GM23338 (cell line): ENCODE data around the gene HDDC3. TPM values are rescaled to one million over a fixed set of nuclear protein-coding genes. Genes with fewer than 3 reads are reported as not detected.

Experiments
- ATAC-seq: fragments of 200-7000 bp; cut with Tn5 transposase; 3 replicates; pipeline ENCODE4 v1.9.1; 2020
- DNase-seq: peaks from one replicate; pipeline ENCODE4 v3.0.0-alpha.2; 2015; ENCODE audit warnings: low spot score
- H2AFZ ChIP-seq: fragments of 200-600 bp; sonication (generic); 2 replicates; pipeline ENCODE4 v1.8.0; 2016; ENCODE audit warnings: antibody characterized with exemption, mild to moderate bottlenecking, moderate library complexity
- H3F3A ChIP-seq: fragments of 200-600 bp; sonication (generic); replicated peaks from 2 replicates; pipeline ENCODE4 v1.8.0; 2017; ENCODE audit warnings: antibody characterized with exemption, mixed run types, low read depth
- H3K27ac ChIP-seq: fragments of 200-600 bp; sonication (generic); 2 replicates; pipeline ENCODE4 v1.6.1; 2016; ENCODE audit warnings: low read depth
- H3K27me3 ChIP-seq: fragments of 200-600 bp; sonication (generic); 2 replicates; pipeline ENCODE4 v1.8.0; 2016; ENCODE audit warnings: mild to moderate bottlenecking, mixed run types, moderate library complexity; ENCODE audit not compliant: insufficient read depth
- H3K36me3 ChIP-seq: fragments of 200-600 bp; sonication (generic); 2 replicates; pipeline ENCODE4 v1.8.0; 2016; ENCODE audit warnings: mild to moderate bottlenecking; ENCODE audit not compliant: insufficient read depth
- H3K4me1 ChIP-seq: fragments of 200-600 bp; sonication (generic); 2 replicates; pipeline ENCODE4 v1.8.0; 2016; ENCODE audit warnings: mild to moderate bottlenecking, moderate library complexity; ENCODE audit not compliant: insufficient read depth
- H3K4me2 ChIP-seq: fragments of 200-600 bp; sonication (generic); 2 replicates; pipeline ENCODE4 v1.7.1; 2017; ENCODE audit warnings: mixed run types
- H3K4me3 ChIP-seq: fragments of 200-600 bp; sonication (generic); 2 replicates; pipeline ENCODE4 v1.6.1; 2016; ENCODE audit warnings: mixed run types
- H3K79me2 ChIP-seq: fragments of 200-600 bp; sonication (generic); replicated peaks from 2 replicates; pipeline ENCODE4 v1.8.0; 2017; ENCODE audit warnings: mild to moderate bottlenecking; ENCODE audit not compliant: insufficient read depth
- H3K9me2 ChIP-seq: fragments of 200-600 bp; sonication (generic); 2 replicates; pipeline ENCODE4 v1.8.0; 2017; ENCODE audit not compliant: insufficient read depth
- H4K20me1 ChIP-seq: fragments of 200-600 bp; sonication (generic); replicated peaks from 2 replicates; pipeline ENCODE4 v1.8.0; 2017; ENCODE audit warnings: mild to moderate bottlenecking; ENCODE audit not compliant: insufficient read depth
- H3K27ac Mint-ChIP-seq: 2 replicates; pipeline ENCODE4 v1.8.0; 2020; ENCODE audit warnings: inconsistent platforms, mild to moderate bottlenecking, moderate library complexity, mixed read lengths
- H3K27me3 Mint-ChIP-seq: 3 replicates; pipeline ENCODE4 v1.8.0; 2022; ENCODE audit warnings: low read depth, mild to moderate bottlenecking, moderate library complexity, mixed read lengths, inconsistent platforms; ENCODE audit not compliant: insufficient read depth, poor library complexity
- H3K36me3 Mint-ChIP-seq: 3 replicates; pipeline ENCODE4 v1.8.0; 2021; ENCODE audit warnings: low read depth, mild to moderate bottlenecking, inconsistent platforms, moderate library complexity, mixed read lengths
- H3K4me1 Mint-ChIP-seq: 3 replicates; pipeline ENCODE4 v1.8.0; 2020; ENCODE audit warnings: mild to moderate bottlenecking, inconsistent platforms, mixed read lengths
- H3K4me3 Mint-ChIP-seq: 3 replicates; pipeline ENCODE4 v1.8.0; 2021; ENCODE audit warnings: moderate library complexity, mild to moderate bottlenecking, inconsistent platforms, mixed read lengths
- H3K9me3 Mint-ChIP-seq: 3 replicates; pipeline ENCODE4 v1.8.0; 2020; ENCODE audit warnings: moderate library complexity, mild to moderate bottlenecking, inconsistent platforms, mixed read lengths
- CREB1 ChIP-seq: fragments of 250-450 bp; sonication (Bioruptor Pico); IDR thresholded peaks from 2 replicates; pipeline ENCODE4 v1.5.0; 2020; ENCODE audit warnings: low read depth, mild to moderate bottlenecking, moderate library complexity
- EZH2 ChIP-seq: fragments of 200-600 bp; sonication (generic); IDR thresholded peaks from one replicate; pipeline ENCODE4 v1.8.0; 2017; ENCODE audit warnings: antibody characterized with exemption, mild to moderate bottlenecking, low read depth; ENCODE audit not compliant: unreplicated experiment
- EZH2phosphoT487 ChIP-seq: fragments of 200-600 bp; sonication (generic); IDR thresholded peaks from one replicate; pipeline ENCODE4 v1.8.1; 2018; ENCODE audit warnings: antibody characterized with exemption; ENCODE audit not compliant: unreplicated experiment
- JUNB ChIP-seq: IDR thresholded peaks from one replicate; pipeline ENCODE4 v1.6.1; 2016; ENCODE audit warnings: antibody characterized with exemption; ENCODE audit not compliant: unreplicated experiment
- NANOG ChIP-seq: IDR thresholded peaks from 2 replicates; pipeline ENCODE4 v1.6.1; 2016; ENCODE audit warnings: antibody characterized with exemption, borderline replicate concordance
- POLR2AphosphoS5 ChIP-seq: IDR thresholded peaks from 2 replicates; pipeline ENCODE4 v1.6.1; 2016; ENCODE audit warnings: antibody characterized with exemption, low read depth
- ZNF114 ChIP-seq: fragments of 250-450 bp; sonication (Bioruptor Pico); IDR thresholded peaks from 2 replicates; pipeline ENCODE4 v1.5.0; 2020; ENCODE audit warnings: mild to moderate bottlenecking, moderate library complexity
- polyA plus RNA-seq: library from polyadenylated mRNA; unstranded; fragments of >200 nt; fragmentation: Nextera tagmentation; extraction: Ambion mirVana; gene quantifications from 2 replicates; pipeline ENCODE4 v1.2.1, GENCODE V29; 2016
- total RNA-seq: library from RNA; depleted of rRNA; stranded (reverse); fragments of >200 nt; shearing (Covaris generic); gene quantifications from 2 replicates; pipeline ENCODE4 v1.2.3, GENCODE V29; 2014
- TF ChIP-seq, protein P1 (sequence below): fragments of 250-450 bp; sonication (Bioruptor Pico); IDR thresholded peaks from 2 replicates; pipeline ENCODE4 v1.5.0; 2020; ENCODE audit warnings: mild to moderate bottlenecking, moderate library complexity
- TF ChIP-seq, protein P2 (sequence below), 2 experiments: fragments of 200-600 bp in 1 of 2; sonication (generic) in 1 of 2; conservative IDR thresholded peaks; 2 replicates each; pipeline versions ENCODE4 v1.5.1 to v1.6.1; 2016 to 2017; ENCODE audit warnings: antibody characterized with exemption in 2 of 2, low read depth in 2 of 2, mild to moderate bottlenecking in 2 of 2, moderate library complexity in 1 of 2
- TF ChIP-seq, protein P3 (sequence below): IDR thresholded peaks from 2 replicates; pipeline ENCODE4 v1.6.1; 2016; ENCODE audit warnings: antibody characterized with exemption

Gene HDDC3
- total and polyA plus RNA-seq, 2 experiments from 2014 or later: 17.4 to 19.0 TPM

DNA sequence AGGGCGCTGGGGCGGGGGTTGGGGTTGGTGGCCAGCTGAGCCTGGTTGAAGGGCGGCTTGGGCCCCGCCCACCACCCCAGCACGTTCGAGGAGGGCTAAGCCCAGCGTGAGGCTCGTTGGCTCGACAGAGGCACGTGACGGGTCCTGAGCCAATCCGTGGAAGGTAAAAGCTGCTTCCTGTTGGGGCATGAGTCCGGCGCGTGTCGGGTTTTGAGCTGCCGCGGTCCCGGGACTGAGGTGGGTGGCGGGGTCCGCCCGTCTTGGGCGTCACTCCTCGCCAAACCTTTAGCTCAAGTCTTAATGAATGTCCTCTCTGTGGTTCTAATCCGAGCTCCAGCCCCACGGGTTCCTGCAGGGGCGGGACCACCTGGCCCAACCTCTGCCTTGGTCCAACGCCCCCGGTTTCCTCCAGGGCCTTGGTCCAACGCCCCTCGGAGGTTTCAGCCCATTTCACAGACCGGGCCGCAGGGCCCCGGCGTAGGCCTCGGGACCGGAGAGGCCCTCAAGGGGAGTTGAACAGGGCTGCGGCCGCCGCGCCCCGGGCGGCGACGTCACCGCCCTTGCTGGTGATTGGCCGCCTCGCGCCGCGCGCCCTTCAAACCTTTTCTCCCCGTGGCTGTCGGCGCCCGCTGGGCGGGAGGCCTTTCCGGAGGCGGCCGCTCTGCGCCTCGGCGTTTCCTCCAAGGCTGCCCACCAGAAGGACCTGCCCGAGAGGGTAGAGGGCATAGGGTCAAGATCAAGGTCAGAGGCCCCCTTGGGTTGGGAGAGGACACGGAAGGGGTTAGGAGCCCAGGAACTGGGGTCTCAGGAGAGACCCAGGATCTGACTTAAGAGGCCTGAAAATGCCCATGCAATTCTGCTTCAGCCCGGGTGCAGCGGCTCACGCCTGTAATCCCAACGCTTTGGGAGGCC lies 22.6 kb upstream of the HDDC3 start, which contains the start of gene RCCD1:
RCCD1 (plus strand) TSS at position 173 of the 912 bp plus-strand sequence. CDS start 1,851 bp downstream, outside the sequence.
- Mint-ChIP-seq H3K27ac (peak within 1 kb of the TSS; percentile 93), H3K4me3 (peak within 1 kb of the TSS; percentile 83), H3K36me3 (peaks cover 40% of the 10 kb centered on the region), H3K4me1 (peaks cover 10% of the 10 kb centered on the region), H3K9me3 (no peaks in the 10 kb centered on the region; the same call in 2 of the 3 replicates), H3K27me3 (peaks cover 19% of the 10 kb centered on the region)
- TF ChIP-seq, protein P1, sequence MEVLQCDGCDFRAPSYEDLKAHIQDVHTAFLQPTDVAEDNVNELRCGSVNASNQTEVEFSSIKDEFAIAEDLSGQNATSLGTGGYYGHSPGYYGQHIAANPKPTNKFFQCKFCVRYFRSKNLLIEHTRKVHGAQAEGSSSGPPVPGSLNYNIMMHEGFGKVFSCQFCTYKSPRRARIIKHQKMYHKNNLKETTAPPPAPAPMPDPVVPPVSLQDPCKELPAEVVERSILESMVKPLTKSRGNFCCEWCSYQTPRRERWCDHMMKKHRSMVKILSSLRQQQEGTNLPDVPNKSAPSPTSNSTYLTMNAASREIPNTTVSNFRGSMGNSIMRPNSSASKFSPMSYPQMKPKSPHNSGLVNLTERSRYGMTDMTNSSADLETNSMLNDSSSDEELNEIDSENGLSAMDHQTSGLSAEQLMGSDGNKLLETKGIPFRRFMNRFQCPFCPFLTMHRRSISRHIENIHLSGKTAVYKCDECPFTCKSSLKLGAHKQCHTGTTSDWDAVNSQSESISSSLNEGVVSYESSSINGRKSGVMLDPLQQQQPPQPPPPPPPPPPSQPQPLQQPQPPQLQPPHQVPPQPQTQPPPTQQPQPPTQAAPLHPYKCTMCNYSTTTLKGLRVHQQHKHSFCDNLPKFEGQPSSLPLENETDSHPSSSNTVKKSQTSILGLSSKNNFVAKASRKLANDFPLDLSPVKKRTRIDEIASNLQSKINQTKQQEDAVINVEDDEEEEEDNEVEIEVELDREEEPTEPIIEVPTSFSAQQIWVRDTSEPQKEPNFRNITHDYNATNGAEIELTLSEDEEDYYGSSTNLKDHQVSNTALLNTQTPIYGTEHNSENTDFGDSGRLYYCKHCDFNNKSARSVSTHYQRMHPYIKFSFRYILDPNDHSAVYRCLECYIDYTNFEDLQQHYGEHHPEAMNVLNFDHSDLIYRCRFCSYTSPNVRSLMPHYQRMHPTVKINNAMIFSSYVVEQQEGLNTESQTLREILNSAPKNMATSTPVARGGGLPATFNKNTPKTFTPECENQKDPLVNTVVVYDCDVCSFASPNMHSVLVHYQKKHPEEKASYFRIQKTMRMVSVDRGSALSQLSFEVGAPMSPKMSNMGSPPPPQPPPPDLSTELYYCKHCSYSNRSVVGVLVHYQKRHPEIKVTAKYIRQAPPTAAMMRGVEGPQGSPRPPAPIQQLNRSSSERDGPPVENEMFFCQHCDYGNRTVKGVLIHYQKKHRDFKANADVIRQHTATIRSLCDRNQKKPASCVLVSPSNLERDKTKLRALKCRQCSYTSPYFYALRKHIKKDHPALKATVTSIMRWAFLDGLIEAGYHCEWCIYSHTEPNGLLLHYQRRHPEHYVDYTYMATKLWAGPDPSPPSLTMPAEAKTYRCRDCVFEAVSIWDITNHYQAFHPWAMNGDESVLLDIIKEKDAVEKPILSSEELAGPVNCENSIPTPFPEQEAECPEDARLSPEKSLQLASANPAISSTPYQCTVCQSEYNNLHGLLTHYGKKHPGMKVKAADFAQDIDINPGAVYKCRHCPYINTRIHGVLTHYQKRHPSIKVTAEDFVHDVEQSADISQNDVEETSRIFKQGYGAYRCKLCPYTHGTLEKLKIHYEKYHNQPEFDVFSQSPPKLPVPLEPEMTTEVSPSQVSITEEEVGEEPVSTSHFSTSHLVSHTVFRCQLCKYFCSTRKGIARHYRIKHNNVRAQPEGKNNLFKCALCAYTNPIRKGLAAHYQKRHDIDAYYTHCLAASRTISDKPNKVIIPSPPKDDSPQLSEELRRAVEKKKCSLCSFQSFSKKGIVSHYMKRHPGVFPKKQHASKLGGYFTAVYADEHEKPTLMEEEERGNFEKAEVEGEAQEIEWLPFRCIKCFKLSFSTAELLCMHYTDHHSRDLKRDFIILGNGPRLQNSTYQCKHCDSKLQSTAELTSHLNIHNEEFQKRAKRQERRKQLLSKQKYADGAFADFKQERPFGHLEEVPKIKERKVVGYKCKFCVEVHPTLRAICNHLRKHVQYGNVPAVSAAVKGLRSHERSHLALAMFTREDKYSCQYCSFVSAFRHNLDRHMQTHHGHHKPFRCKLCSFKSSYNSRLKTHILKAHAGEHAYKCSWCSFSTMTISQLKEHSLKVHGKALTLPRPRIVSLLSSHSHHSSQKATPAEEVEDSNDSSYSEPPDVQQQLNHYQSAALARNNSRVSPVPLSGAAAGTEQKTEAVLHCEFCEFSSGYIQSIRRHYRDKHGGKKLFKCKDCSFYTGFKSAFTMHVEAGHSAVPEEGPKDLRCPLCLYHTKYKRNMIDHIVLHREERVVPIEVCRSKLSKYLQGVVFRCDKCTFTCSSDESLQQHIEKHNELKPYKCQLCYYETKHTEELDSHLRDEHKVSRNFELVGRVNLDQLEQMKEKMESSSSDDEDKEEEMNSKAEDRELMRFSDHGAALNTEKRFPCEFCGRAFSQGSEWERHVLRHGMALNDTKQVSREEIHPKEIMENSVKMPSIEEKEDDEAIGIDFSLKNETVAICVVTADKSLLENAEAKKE (CRISPR knock-in tag): no peak
- TF ChIP-seq CREB1 (CRISPR knock-in tag): peak; percentile 83
- TF ChIP-seq POLR2AphosphoS5: peak; percentile 75
- TF ChIP-seq, protein P2, sequence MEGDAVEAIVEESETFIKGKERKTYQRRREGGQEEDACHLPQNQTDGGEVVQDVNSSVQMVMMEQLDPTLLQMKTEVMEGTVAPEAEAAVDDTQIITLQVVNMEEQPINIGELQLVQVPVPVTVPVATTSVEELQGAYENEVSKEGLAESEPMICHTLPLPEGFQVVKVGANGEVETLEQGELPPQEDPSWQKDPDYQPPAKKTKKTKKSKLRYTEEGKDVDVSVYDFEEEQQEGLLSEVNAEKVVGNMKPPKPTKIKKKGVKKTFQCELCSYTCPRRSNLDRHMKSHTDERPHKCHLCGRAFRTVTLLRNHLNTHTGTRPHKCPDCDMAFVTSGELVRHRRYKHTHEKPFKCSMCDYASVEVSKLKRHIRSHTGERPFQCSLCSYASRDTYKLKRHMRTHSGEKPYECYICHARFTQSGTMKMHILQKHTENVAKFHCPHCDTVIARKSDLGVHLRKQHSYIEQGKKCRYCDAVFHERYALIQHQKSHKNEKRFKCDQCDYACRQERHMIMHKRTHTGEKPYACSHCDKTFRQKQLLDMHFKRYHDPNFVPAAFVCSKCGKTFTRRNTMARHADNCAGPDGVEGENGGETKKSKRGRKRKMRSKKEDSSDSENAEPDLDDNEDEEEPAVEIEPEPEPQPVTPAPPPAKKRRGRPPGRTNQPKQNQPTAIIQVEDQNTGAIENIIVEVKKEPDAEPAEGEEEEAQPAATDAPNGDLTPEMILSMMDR (conservative IDR thresholded peaks at IDR 0.05; ENCODE audit: low read depth in 2 of 2): no peak
- TF ChIP-seq NANOG: no peak
- TF ChIP-seq EZH2phosphoT487: no peak
- TF ChIP-seq, protein P3, sequence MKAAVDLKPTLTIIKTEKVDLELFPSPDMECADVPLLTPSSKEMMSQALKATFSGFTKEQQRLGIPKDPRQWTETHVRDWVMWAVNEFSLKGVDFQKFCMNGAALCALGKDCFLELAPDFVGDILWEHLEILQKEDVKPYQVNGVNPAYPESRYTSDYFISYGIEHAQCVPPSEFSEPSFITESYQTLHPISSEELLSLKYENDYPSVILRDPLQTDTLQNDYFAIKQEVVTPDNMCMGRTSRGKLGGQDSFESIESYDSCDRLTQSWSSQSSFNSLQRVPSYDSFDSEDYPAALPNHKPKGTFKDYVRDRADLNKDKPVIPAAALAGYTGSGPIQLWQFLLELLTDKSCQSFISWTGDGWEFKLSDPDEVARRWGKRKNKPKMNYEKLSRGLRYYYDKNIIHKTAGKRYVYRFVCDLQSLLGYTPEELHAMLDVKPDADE: 0 out of 2 replicates have a peak, but pooled peaks have one; percentile 55
- no peak for TF ChIP-seq ZNF114
- no peak for TF ChIP-seq JUNB
- TF ChIP-seq EZH2: no peak
- Histone ChIP-seq H3K36me3 (peaks cover 7% of the 10 kb centered on the region; the same call in 1 of the 2 replicates), H3K9me2 (no peaks in the 10 kb centered on the region), H3K4me3 (peak within 1 kb of the TSS; percentile 75), H2AFZ (peak within 1 kb of the TSS; percentile 90), H3K4me1 (peaks cover 13% of the 10 kb centered on the region), H4K20me1 (no peaks in the 10 kb centered on the region), H3K27ac (peak within 1 kb of the TSS; percentile 95), H3K79me2 (no peaks in the 10 kb centered on the region), H3K4me2 (peak within 1 kb of the TSS; percentile 84), H3F3A (peaks cover 17% of the 10 kb centered on the region; the same call in 1 of the 2 replicates), H3K27me3 (no peaks in the 10 kb centered on the region)
- ATAC-seq: peak; percentile 72
- DNase-seq: peak; percentile 98
